ENCODE data around the gene RANBP3.
"Not testable (repeated sequence)": the region's sequence is repeated elsewhere in the genome, so short reads cannot be mapped to it uniquely, and the experiment has no call there.

Gene RANBP3

DNA sequence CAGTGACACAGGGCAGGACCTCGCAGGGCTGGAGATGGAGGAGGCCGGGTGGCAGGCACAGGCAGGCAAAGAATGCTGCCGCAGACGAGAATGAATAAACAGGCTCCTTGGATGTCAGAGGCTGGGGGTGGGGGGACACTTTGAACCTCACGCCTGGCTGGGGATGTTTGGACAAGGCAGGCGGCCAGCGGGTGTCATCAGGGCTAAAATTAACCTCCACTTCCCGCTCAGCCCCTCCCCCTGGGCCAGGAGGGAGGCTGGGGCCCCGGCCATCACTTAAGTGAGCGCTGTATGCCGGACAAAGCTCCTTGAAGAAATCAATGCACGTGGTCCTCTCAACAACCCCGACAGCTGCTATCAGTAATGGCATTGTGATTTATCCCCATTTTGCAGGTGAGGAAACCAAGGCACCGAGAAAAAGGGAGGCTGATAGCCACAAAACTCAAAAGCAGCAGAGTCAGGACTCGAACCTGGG, 97.3 kb downstream of the RANBP3 start:
- DNase-seq = no peak

DNA sequence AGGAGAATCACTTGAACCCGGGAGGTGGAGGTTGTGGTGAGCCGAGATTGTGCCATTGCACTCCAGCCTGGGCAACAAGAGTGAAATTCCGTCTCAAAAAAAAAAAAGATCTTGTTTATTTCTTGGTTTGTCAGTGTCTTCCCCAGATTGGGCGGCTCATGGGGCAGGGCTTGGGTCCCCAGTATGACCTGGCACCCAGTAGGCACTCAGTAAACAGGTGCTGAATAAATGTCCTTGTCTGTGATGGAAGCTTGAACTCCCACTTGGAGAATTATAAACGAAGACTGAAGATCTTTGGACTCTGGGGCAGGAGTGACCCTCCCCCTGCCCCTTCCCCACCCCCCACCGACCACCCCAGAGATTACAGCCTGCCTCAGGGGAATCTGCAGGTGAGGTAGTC, 97.7 kb downstream of the RANBP3 start:
- no peak for DNase-seq

DNA sequence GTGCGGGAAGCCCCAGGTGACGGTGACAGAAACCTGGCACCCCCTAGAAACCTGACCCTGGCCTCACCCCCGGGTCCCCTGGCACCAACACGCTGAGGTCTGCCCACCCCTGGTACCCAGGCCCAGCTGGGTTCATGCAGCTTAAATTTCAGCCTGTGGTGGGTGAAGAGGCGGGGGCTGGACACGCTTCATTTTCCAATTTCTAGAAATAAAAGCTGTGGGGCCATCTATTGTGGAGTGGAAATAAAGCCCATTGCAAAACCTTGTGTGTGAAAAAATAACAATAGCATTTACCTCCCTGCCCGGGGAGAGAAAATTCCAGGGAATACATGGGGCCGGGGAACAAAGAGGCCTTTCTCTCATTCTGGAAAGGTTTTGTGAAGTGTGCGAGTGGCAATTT, 100.1 kb downstream of the RANBP3 start:
- DNase-seq = no peak

DNA sequence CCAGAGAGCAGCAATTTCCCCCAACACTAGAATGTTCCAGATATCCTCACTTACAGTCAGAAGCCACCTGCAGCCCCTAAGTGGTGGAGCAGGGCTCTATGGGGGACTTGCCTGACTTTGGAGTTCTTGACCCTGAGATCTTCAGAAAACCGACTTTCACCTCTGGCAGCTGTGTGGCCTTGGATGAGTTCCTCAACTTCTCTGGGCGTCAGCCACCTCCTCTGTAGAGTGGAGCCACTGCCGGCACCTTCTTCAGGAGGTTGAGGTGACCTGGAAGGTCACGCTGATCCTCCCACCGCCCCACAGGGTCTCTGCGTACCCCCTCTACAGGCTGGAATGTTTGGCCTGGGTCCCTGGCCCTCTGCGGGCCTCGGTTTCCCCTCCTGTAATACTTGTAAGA, 100.5 kb downstream of the RANBP3 start:
- DNase-seq = no peak

DNA sequence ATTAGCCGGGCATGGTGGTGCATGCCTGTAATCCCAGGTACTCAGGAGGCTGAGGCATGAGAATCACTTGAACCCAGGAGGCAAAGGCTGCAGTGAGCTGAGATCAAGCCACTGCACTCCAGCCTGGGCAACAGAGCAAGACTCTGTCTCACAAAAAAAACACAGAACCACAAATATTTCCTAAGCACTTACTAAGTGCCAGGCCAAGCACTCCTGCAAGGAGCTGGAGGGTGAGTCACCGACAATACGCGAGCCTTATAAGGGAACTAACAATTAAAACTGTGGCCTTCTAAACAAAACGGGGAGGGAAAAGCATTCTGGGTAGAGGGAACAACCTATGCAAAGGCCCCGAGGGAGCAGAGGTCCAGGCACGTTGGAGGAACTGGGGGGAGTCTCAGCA, 103.4 kb downstream of the RANBP3 start:
- DNase-seq = not testable (repeated sequence)

DNA sequence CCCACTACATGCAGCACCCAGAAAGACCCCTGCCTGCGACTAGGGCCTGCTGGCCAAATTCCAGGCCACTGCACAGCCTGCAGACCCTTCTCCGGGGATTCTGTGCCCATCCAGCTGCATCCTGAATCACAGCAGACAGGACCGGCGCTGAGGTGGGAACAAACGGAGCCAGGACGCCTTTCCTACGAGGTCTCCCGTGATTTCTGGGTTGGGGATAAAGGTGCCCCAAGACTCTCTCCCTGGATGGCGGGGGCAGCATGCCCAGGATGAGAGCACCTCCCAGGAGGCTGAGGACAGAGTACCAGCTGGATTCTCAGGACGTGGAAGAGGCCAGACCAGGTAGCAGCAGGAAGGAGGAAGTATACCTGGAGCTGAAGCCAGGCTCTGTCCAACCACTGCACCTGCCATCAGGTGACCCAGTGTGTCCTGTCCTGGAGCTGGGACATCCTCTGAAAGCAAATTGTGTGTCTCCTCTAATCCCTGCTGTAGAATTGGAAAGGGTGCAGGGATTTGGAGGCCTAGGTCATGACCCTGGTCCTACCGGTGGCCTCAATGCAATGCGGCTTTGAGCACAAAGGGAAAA, 104.2 kb downstream of the RANBP3 start:
- no peak for DNase-seq

DNA sequence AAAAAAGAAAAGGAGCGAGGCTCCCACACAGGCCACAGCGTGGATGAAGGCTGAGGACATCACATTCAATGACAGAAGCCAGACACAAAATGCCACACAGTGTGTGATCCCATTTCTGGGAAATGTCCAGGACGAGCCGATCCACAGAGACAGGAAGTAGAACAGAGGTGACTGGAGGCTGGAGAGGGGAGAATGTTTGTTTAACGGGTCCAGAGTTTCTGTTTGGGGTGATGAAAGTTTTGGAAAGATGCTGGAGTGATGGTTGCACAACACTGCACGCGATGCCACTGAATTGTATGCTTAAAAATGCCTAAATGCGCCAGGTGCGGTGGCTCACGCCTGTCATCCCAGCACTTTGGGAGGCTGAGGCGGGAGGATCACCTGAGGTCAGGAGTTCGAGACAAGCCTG, 107.0 kb downstream of the RANBP3 start:
- no peak for DNase-seq

DNA sequence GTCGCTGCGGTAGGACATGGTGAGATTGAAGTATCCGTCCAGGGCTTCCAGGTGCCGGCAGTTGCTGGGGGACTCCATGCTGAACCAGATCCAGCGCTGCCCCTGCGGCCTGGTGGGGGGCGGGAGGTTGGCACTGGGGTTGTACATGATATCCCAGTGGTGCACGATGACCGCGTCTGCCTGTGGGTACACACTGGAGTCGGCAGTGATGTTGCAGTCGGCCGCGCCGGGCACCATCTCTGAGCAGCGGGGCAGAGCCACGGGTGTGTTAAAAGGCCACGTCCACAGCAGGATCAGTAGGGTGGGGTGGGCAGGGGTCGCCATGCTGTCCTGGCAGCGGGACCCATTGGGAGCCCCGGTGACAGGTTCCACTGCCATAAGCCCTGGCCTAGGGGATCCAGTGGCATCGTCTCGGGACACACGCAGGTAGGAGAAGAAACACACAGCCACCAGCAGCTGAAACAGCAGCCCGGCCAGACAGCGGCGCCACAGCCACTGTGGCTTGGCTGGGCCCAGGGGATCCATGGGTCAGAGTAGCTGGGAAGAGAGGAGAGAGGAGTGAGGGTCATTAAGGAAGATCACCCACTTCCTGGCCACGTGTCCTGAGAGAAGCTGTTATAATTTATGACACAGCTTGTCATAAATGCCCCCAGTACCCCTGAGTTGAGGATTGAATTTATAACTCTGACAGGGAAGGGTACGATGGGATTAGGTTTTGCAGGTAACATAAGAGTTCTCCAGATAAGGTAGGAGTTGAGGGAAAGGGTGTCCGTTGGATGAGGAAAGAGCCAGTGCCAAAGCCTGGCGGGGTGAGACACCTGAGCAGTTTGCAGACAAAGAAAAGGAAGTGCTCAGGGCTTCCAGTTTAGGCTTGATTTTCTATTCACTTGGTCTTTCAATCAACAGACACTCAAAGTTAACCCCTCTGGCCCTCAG, 110.5 kb downstream of the RANBP3 start:
- DNase-seq = no peak

Data from activated CD4-positive, alpha-beta T cell treated with anti-CD3 and anti-CD28 coated beads, Interleukin-2, amount 50 U/mL, for 4 hours (primary cell).